ENCODE results near the gene AFDN. TPM values are rescaled to one million over a fixed set of nuclear protein-coding genes. Genes with fewer than 3 reads are reported as not detected.
A peak's percentile ranks its signal among the peaks of the same experiment; 100 is the strongest.

The AFDN gene
- total RNA-seq, 1 experiment from 2014 or later, result 108 TPM

- Histone ChIP-seq H4K20me1 (ENCODE audit: insufficient read depth) (peaks cover 9% of the 10 kb centered on the region; the same call in 1 of the 2 replicates), H3K9me3 (ENCODE audit: insufficient read depth, low read depth) (no peaks in the 10 kb centered on the region), H3K27me3 (ENCODE audit: insufficient read depth, low read depth) (no peaks in the 10 kb centered on the region), H3K79me2 (ENCODE audit: low read depth) (no peaks in the 10 kb centered on the region; the same call in 1 of the 2 replicates), H3K36me3 (ENCODE audit: low read depth) (peaks cover 6% of the 10 kb centered on the region; the same call in 1 of the 2 replicates), H3K4me2 (no peak overlapping the region), H3K9me2 (ENCODE audit: insufficient read depth) (no peaks in the 10 kb centered on the region), H3K4me1 (replicated peaks; ENCODE audit: insufficient read depth) (0 out of 2 replicates have a peak, but pooled peaks cover under 1% of the 10 kb centered on the region), H3K27ac (no peak overlapping the region), H2AFZ (no peak overlapping the region), H3F3A (ENCODE audit: insufficient read depth, low read depth) (0 out of 2 replicates have a peak, but pooled peaks cover 5% of the 10 kb centered on the region), H3K4me3 (no peak overlapping the region)
- ChIA-PET CTCF (no interaction called here), POLR2A (ENCODE audit: unreplicated experiment) (no interaction called here)
- DNase-seq, result no peak
- BruUV-seq (replicated peaks), result no TSS peak
- intact Hi-C loops (cut with micrococcal nuclease; ENCODE audit: unreplicated experiment), result no loop called here
- TF ChIP-seq, protein P1, sequence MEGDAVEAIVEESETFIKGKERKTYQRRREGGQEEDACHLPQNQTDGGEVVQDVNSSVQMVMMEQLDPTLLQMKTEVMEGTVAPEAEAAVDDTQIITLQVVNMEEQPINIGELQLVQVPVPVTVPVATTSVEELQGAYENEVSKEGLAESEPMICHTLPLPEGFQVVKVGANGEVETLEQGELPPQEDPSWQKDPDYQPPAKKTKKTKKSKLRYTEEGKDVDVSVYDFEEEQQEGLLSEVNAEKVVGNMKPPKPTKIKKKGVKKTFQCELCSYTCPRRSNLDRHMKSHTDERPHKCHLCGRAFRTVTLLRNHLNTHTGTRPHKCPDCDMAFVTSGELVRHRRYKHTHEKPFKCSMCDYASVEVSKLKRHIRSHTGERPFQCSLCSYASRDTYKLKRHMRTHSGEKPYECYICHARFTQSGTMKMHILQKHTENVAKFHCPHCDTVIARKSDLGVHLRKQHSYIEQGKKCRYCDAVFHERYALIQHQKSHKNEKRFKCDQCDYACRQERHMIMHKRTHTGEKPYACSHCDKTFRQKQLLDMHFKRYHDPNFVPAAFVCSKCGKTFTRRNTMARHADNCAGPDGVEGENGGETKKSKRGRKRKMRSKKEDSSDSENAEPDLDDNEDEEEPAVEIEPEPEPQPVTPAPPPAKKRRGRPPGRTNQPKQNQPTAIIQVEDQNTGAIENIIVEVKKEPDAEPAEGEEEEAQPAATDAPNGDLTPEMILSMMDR (conservative IDR thresholded peaks at IDR 0.05), result peak; percentile 83
- TF ChIP-seq EZH2 (IDR thresholded peaks at IDR 0.05; ENCODE audit: low read depth), result no peak
Observed at GRCh38 chr6:167898673-167899311, 72.1 kb downstream of the AFDN start.

DNA sequence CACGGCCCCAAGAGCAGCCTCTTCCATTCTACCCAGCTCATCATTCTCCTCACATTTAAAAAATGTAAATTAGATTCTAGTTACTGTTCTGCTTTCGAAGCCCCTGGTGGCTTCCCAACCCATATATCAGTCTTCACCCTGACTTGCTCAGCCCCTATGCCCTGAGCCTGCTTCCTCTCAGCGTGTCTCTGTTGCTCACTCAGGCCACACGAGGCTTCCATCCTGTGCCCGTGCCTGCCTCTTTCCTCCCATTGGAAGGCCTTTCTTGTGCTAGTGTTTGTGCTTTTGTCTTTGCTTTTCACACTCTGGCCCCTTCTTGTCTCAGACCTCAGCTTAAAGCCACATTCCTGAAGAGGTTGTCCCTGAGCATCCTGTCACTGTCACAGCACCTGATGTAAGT is 78.1 kb downstream of the AFDN start:
- Histone ChIP-seq H3K79me2 (ENCODE audit: low read depth) (no peaks in the 10 kb centered on the region), H3K36me3 (ENCODE audit: low read depth) (peaks cover 14% of the 10 kb centered on the region)
- POLR2A ChIA-PET (ENCODE audit: unreplicated experiment), result no interaction called here

DNA sequence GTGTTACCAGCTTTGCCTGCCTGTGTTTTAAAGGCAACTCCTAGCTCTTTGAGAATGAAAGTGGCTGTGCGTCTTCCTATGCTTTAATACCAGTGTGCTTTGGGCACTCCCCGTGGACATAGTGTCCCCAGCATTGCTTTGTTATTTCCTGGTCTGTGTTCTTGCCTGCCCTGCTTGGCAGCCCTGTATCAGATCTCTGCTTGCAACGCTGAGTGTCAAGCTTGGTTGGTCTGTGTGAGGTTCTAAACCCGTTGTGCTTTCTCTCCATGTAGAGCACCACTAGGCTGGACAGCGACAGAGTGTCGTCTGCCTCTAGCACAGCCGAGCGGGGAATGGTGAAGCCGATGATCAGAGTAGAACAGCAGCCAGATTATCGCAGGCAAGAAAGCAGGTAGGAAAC is 80.2 kb downstream of the AFDN start:
- Histone ChIP-seq H3K36me3 (ENCODE audit: low read depth) (peaks cover 20% of the 10 kb centered on the region), H3K27me3 (ENCODE audit: insufficient read depth, low read depth) (no peaks in the 10 kb centered on the region), H2AFZ (no peak overlapping the region), H3K27ac (no peak overlapping the region), H3K4me2 (no peak overlapping the region), H3K79me2 (ENCODE audit: low read depth) (no peaks in the 10 kb centered on the region), H4K20me1 (ENCODE audit: insufficient read depth) (peaks cover 12% of the 10 kb centered on the region), H3K4me3 (no peak overlapping the region), H3F3A (ENCODE audit: insufficient read depth, low read depth) (peaks cover 6% of the 10 kb centered on the region; the same call in 1 of the 2 replicates), H3K9me2 (ENCODE audit: insufficient read depth) (no peaks in the 10 kb centered on the region), H3K9me3 (ENCODE audit: insufficient read depth, low read depth) (no peaks in the 10 kb centered on the region), H3K4me1 (replicated peaks; ENCODE audit: insufficient read depth) (no peaks in the 10 kb centered on the region)
- BruUV-seq (replicated peaks), result no TSS peak
- ChIA-PET POLR2A (ENCODE audit: unreplicated experiment) (no interaction called here), CTCF (no interaction called here)
- intact Hi-C loops (cut with micrococcal nuclease; ENCODE audit: unreplicated experiment), result no loop called here
- no peak for TF ChIP-seq EZH2 (IDR thresholded peaks at IDR 0.05; ENCODE audit: low read depth)
- DNase-seq, result no peak

More for the DNA sequence above, 78.1 kb downstream of the AFDN start:
- no TSS peak for BruUV-seq (replicated peaks)
- CTCF ChIA-PET, result no interaction called here
- Histone ChIP-seq H3K4me2 (no peak overlapping the region), H2AFZ (no peak overlapping the region), H3F3A (ENCODE audit: insufficient read depth, low read depth) (peaks cover 6% of the 10 kb centered on the region; the same call in 1 of the 2 replicates), H3K9me3 (ENCODE audit: insufficient read depth, low read depth) (no peaks in the 10 kb centered on the region), H4K20me1 (ENCODE audit: insufficient read depth) (peaks cover 12% of the 10 kb centered on the region), H3K27me3 (ENCODE audit: insufficient read depth, low read depth) (no peaks in the 10 kb centered on the region), H3K27ac (no peak overlapping the region), H3K9me2 (ENCODE audit: insufficient read depth) (no peaks in the 10 kb centered on the region), H3K4me3 (no peak overlapping the region), H3K4me1 (replicated peaks; ENCODE audit: insufficient read depth) (no peaks in the 10 kb centered on the region)
- intact Hi-C loops (cut with micrococcal nuclease; ENCODE audit: unreplicated experiment), result no loop called here
- TF ChIP-seq, protein P1 (conservative IDR thresholded peaks at IDR 0.05), result no peak
- no peak for TF ChIP-seq EZH2 (IDR thresholded peaks at IDR 0.05; ENCODE audit: low read depth)
- DNase-seq, result no peak

All from PC-9 (cell line).